ENCODE measurements around the gene PFDN1.

- TF ChIP-seq, protein P1, sequence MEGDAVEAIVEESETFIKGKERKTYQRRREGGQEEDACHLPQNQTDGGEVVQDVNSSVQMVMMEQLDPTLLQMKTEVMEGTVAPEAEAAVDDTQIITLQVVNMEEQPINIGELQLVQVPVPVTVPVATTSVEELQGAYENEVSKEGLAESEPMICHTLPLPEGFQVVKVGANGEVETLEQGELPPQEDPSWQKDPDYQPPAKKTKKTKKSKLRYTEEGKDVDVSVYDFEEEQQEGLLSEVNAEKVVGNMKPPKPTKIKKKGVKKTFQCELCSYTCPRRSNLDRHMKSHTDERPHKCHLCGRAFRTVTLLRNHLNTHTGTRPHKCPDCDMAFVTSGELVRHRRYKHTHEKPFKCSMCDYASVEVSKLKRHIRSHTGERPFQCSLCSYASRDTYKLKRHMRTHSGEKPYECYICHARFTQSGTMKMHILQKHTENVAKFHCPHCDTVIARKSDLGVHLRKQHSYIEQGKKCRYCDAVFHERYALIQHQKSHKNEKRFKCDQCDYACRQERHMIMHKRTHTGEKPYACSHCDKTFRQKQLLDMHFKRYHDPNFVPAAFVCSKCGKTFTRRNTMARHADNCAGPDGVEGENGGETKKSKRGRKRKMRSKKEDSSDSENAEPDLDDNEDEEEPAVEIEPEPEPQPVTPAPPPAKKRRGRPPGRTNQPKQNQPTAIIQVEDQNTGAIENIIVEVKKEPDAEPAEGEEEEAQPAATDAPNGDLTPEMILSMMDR (IDR thresholded peaks at IDR 0.05; ENCODE audit: low read depth, low read length, poor library complexity, severe bottlenecking): no peak
- no peak for TF ChIP-seq EZH2phosphoT487 (IDR thresholded peaks at IDR 0.05; ENCODE audit: borderline replicate concordance, low read length)
These were observed 5.6 kb downstream of the PFDN1 start for GRCh38 chr5:140297283-140297682.
